GM18505 (cell line): ENCODE results near the gene EMD.

Source experiments
- ATAC-seq: cut with Tn5 transposase; IDR thresholded peaks from one replicate; pipeline ENCODE4 v1.9.1; 2021; ENCODE audit not compliant: unreplicated experiment
- POLR2A ChIP-seq: IDR thresholded peaks from 4 replicates; pipeline ENCODE4 v1.6.1; 2011; ENCODE audit warnings: borderline replicate concordance; ENCODE audit not compliant: insufficient read depth, insufficient read length; ENCODE audit errors: extremely low read depth

Gene EMD

DNA sequence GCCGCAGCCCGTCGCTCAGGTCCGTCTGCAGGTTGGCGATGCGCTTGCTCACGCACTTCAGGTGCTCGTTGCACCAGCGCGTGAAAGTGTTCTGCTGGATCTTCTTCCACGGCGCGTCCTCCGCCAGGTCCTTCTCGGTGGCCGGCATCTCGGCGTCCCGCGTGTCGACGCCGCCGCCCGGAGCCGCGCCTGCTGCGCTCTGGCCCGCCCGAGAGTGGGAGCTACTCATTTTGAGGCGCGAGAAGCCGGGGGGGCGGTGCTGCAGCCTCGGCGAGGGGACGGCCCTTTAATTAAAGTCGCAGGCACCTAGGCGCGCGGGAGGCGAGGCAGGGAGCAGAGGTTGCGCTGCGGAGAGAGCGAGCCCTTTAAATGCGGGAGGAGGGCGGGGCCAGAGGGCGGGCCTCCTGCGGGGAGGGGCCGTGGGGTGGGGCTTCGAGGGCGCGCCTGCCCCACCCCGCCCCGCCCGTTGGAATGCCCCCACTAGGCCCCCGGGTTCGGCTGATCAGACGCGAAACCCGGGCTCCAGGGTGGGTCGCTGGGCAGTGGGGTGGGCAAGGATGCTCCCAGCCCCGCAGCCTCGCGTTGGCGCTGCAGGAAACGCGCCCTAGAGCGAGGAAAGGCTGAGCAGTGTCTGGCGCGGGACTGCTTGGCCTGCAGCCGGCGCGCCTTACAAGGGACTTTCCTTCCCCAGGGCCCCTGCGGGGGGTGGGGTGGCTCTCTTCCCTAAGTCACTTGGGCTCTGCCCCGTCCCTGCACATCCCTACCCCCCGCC lies 7.9 kb upstream of the EMD start:
- peak; percentile 99 for TF ChIP-seq POLR2A
- peak; percentile 55 for ATAC-seq

DNA sequence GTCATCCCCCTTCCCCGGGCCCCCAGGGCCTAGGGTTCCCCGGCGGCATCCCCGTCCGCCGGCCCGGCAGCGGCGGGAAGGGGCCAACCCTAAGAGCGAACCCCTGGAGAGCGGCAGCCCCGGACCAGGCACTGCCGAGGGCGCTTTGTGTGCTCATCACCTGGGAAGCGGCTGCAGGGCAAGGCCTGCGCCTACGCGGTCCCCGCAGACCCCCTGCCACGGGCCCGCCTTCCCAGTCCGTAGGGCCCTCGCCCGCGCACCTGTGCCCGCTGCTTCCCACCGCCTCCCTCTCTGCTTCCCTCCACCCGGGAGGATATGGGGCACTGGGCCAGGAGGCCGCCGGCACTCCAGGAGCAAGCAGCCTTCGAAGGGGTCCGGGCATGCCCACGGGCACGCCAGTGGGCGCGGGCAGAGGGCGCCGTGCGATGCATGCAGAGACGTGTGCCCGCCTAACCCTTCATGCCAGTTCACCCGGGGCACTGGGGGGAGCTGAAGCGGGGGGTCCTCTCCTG lies 7.2 kb upstream of the EMD start:
- TF ChIP-seq POLR2A: no peak
- ATAC-seq: no peak

DNA sequence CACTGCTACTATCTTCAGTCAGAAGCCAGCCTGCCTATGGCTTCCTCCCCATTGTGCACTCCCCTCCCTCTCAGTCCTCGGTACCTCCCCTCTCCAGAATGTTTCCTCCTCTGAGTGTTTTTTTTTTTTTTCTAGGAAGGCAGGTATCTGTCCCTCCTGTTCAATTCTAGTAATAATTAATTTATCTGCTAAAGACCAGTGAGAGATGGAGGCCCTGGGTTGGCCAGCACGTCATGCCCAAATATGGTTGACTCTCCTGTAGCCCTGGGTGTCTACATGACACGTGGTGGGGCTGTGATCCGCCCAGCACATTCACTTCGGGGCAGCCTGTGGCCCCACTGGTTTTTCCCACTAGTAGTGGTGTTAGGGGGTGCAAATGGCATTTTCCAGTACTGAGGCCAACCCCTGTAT lies 6.5 kb upstream of the EMD start:
- no peak for ATAC-seq
- TF ChIP-seq POLR2A: no peak

DNA sequence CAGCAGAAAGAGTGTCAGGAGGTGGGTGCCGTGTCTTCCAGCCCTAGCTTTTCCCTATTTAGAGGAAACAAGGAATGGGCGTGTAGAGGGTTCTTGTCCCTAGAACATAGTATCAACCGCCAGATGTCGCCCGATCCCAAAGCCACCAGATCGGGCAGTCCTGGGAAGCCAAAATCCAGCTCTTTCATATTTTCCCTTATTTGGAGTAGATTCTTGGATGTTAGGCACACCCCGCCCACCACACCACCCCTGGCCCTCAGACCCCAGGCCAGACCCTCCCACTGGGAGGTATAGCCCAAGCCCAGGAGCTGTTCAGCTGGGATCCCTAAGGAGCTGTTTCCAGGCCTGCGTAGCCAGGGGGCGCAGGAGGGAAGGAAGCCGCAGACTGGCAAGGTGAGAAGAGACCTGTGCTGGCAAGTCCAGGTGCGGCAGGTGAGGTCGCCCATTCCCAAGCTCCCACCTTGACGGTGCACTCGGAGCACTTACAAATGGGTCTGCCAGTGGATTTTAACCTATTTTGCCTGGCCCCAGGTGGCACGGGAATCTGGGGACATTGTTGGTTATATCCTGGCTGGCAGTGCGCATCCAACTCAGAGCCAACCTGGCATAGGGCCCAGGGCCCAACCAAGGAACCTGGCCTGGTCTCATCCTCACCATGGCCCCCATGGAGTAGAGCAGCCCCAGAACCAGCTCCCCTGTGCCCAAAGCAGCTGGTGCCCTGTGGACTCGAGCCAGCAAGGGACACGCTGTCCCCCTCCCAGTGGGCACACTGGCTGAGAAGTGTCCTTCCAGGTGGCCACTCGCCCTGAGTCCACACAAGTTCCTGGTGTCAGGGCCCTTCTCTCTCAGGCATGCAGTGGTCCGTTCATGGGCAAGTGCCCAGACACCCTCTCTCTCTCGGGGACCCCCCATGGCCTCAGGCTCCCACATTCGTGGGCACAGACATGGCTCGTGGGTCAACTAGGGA lies 5.5 kb upstream of the EMD start:
- no peak for ATAC-seq

DNA sequence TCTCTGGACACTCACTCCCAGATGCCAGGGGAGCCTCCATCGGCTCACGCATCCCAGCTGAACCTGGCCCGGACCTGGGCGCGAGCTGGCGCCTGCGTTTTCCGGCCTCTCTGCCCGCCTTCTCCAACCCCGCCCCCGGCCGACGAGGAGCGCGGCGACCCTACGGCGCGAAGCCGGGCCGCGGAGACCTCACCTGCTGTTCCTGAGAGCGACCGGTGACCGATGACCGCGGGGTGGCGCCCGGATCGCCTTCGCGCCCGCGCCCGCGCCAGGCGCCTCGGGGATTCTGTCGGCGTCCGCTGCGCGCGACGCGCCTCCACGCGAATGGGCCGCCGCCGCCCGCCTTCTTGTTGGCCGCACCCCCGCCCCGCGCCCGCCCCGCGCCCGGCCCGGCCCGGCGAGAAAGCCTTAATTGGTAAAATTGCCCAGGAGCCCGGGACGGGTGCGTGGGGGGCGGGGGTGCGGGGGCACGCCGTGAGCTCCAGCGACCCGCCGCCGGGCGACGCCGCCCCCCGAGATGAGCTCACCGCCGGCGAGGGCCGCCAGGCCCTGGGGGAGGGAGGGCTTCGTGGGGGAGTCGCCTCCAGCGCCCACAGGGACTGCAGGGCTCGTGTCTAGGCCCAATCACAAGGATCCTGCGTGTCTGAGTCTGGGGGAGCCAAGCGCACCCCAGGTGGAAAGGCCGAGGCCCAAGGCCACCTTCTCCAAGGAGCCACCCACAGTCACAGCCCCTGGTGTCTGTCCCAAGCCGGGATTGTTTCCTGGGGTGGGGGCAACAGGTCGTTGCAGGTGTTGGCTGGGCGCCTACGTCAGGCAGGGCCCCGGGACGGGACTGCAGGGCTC lies 4.6 kb upstream of the EMD start, which contains the start of gene FLNA:
FLNA (minus strand) TSS at position 322 of the 843 bp plus-strand sequence. CDS start 3,389 bp downstream, outside the sequence.
- ATAC-seq: no peak
- TF ChIP-seq POLR2A: no peak

More for the DNA sequence above, 5.5 kb upstream of the EMD start:
- no peak for TF ChIP-seq POLR2A

DNA sequence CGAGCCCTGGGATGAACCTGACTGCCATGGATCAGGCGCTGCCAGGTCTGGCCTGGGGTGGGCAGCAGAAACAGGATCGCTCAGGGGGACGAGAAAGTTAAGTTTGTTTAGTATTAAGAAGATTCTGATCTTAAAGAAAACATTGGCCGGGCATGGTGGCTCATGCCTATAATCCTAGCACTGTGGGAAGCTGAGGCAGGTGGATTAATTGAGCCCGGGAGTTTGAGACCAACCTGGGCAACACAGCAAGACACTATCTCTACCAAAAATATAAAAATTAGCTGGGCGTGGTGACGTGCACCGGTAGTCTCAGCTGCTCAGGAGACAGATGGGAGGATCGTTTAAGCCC lies 4.0 kb upstream of the EMD start:
- ATAC-seq: no peak
- no peak for TF ChIP-seq POLR2A

DNA sequence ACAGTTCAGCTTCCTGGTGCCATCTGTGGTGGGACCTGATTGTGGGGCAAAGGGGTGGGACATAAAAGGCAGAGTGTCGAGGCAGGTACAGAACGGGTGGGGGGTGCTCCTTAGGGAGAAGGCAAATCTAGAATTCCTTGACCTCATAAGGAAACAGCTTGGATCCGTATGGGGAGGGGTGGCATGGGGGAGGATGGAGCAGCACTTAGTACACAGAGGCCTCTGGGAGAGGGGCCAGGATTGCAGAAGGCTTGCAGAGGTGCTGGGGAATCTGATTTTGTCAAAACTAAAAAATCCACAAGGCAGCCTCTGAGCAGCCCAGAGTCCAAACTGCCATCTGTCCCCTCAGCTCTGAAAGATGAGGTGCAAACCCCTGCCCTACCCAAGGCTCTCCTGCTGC lies 2.3 kb upstream of the EMD start:
- no peak for TF ChIP-seq POLR2A

DNA sequence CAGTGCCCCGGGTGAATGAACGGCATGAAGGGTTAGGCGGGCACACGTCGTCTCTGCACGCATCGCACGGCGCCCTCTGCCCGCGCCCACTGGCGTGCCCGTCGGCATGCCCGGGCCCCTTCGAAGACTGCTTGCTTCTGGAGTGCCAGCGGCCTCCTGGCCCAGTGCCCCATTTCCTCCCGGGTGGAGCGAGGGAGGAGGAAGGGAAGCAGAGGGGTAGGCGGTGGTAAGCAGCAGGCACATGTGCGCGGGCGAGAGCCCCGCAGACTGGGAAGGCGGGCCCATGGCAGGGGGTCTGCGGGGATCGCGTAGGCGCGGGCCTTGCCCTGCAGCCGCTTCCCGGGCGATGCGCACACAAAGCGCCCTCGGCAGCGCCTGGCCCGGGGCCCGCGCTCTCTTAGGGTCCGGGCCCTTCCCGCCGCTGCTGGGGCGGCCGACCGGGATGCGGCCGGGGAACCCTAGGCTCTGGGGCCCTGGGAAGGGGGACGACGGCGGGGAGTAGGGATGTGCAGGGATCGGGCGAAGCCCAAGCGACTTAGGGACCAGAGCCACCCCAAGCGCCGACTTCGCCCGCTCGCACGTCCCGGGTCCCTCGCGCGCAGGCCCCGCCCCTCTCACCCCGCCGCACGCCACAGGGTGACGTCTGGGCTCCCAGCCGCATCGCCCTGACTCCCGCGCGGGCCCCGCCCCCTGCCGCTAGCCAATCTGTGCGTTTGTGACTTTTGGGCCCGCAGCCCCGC lies 866 bp upstream of the EMD start:
- ATAC-seq: peak; percentile 0
- TF ChIP-seq POLR2A: peak; percentile 55

More for the DNA sequence above, 2.3 kb upstream of the EMD start:
- ATAC-seq: no peak

DNA sequence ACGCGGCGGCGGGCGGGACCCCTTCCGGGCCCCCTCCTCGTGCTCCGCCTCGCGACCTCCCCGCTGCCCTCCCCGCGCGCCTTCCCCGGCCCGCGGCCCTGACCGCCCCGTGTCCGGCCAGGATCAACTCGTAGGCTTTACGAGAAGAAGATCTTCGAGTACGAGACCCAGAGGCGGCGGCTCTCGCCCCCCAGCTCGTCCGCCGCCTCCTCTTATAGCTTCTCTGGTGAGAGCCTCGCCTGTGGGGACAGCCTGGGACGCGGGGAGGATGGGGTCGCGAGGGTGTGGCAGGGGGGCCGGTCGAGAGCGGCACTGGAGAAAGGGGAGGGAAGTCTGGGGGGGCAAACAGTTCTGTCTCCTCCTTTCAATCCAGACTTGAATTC lies 465 bp downstream of the EMD start:
- ATAC-seq: peak; percentile 0
- no peak for TF ChIP-seq POLR2A

DNA sequence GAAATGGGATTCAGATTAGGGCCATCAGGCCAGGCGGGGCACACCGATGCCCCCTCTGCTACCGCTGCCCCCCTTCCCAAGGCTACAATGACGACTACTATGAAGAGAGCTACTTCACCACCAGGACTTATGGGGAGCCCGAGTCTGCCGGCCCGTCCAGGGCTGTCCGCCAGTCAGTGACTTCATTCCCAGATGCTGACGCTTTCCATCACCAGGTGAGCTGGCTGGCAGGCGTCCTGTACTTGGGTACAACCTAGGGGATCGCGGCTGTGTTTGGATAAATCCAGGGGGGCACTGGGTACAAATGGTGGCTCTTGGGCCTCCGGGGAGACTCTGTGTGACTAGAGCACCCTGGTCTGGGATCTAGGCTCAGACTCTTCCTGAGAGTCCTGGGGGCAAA lies 1.1 kb downstream of the EMD start:
- no peak for TF ChIP-seq POLR2A
- no peak for ATAC-seq

DNA sequence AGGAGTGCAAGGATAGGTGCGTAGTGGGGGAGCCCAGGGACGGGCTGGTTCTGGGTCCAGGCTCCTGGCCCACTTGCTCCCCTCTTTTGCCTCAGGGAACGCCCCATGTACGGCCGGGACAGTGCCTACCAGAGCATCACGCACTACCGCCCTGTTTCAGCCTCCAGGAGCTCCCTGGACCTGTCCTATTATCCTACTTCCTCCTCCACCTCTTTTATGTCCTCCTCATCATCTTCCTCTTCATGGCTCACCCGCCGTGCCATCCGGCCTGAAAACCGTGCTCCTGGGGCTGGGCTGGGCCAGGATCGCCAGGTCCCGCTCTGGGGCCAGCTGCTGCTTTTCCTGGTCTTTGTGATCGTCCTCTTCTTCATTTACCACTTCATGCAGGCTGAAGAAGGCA lies 1.7 kb downstream of the EMD start:
- no peak for ATAC-seq
- TF ChIP-seq POLR2A: no peak

DNA sequence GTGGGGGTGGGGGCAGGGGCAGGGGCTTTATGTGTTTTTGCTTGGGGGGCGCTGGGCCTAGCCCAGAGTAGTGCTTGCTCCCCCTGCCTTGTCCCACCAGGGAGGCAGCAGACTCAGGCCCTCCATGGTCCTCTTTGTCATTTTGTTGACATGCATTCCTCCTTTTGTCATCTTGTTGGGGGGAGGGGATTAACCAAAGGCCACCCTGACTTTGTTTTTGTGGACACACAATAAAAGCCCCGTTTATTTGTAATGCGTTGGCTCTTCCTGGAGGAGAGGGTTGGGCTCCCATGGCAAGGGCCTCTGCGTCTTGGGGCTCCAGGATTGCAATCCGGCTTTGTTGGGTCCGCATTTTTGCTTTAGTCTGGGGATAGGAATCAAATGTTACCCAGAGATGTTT lies 2.2 kb downstream of the EMD start:
- ATAC-seq: no peak
- TF ChIP-seq POLR2A: no peak
